ENCODE results near the gene AKR1B1.

AKR1B1 gene

DNA sequence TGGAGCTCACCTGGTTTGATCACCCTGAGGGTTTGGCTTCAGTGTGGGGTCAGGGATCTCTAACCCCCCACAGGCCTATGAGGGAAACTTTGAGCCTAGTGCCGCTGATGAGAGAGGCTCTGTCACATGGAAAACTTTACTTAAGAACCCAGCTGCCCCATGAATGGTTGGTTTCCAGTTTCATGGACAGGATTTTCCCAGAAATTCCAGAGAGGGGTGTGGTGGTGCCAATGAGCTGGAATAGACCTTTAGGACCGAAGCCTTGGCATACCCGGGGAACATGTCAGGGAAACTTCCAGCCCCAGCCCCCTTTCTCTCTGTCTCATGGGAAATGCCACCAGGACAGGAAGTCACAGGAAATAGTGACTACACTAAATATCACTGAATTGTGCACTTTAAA, 36.9 kb downstream of the AKR1B1 start:
- Histone ChIP-seq H2AFZ (ENCODE audit: low read depth) (no peak overlapping the region), H3K27me3 (ENCODE audit: insufficient read depth, low read depth) (no peaks in the 10 kb centered on the region), H4K20me1 (ENCODE audit: insufficient read depth) (no peaks in the 10 kb centered on the region), H3K9ac (no peak overlapping the region), H3K4me1 (ENCODE audit: low read depth, poor library complexity, severe bottlenecking) (peaks cover 5% of the 10 kb centered on the region), H3K27ac (no peak overlapping the region), H3K79me2 (ENCODE audit: insufficient read depth, low read depth) (no peaks in the 10 kb centered on the region), H3K36me3 (ENCODE audit: insufficient read depth) (no peaks in the 10 kb centered on the region), H3K4me3 (IDR thresholded peaks at IDR 0.05; ENCODE audit: insufficient read depth, low read depth, low read length) (no peak overlapping the region), H3K4me2 (no peak overlapping the region)
- TF ChIP-seq CTCF (conservative IDR thresholded peaks at IDR 0.05; ENCODE audit: low read depth, low read length): no peak

DNA sequence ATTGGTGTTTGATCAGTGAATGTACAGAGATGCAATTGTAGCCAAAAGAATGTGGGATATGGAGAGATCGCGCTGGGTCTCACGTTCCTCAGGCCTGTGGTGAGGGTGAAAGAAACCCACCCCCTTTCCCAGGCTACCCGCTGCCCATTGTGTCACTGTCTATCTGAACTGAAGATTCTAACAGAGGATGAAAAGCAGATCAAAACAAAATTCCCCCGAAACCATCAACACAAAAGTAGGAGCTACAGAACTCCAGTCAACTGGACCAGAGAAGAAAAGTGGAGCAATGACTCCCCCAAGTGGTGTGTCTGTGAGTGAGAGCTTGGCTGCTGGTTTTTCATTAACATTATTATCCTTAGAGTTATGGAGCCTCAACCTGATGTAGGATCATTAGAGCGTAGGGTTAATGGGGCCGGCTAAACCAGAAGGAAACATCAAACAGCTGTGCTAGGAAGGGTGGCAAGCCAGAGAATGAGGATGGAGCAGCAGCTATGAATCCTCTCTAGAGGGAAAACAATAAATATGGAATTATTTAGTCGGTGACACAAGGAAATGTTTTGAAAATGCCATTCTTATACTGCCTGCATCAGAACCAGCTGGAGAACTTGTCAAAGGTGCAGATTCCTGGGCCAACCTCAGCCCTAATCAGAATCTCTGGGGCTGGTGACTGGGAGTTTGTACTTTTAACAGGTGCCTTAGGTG, 38.3 kb downstream of the AKR1B1 start:
- Histone ChIP-seq H3K27ac (no peak overlapping the region), H2AFZ (ENCODE audit: low read depth) (no peak overlapping the region), H3K4me1 (ENCODE audit: low read depth, poor library complexity, severe bottlenecking) (peaks cover 5% of the 10 kb centered on the region), H3K79me2 (ENCODE audit: insufficient read depth, low read depth) (no peaks in the 10 kb centered on the region), H3K36me3 (ENCODE audit: insufficient read depth) (no peaks in the 10 kb centered on the region), H3K4me2 (no peak overlapping the region), H3K4me3 (IDR thresholded peaks at IDR 0.05; ENCODE audit: insufficient read depth, low read depth, low read length) (no peak overlapping the region), H3K9ac (no peak overlapping the region), H4K20me1 (ENCODE audit: insufficient read depth) (no peaks in the 10 kb centered on the region), H3K27me3 (ENCODE audit: insufficient read depth, low read depth) (no peaks in the 10 kb centered on the region)
- peak; percentile 92 for TF ChIP-seq CTCF (conservative IDR thresholded peaks at IDR 0.05; ENCODE audit: low read depth, low read length)

- H3K27ac ChIP-seq: no peak overlapping the region
- H3K4me3 ChIP-seq (IDR thresholded peaks at IDR 0.05; ENCODE audit: insufficient read depth, low read depth, low read length): no peak overlapping the region
- H2AFZ ChIP-seq (ENCODE audit: low read depth): no peak overlapping the region
- H3K4me2 ChIP-seq: no peak overlapping the region
- H3K79me2 ChIP-seq (ENCODE audit: insufficient read depth, low read depth): no peaks in the 10 kb centered on the region
- H3K36me3 ChIP-seq (ENCODE audit: insufficient read depth): no peaks in the 10 kb centered on the region
- H3K4me1 ChIP-seq (ENCODE audit: low read depth, poor library complexity, severe bottlenecking): peaks cover 5% of the 10 kb centered on the region
- H3K27me3 ChIP-seq (ENCODE audit: insufficient read depth, low read depth): no peaks in the 10 kb centered on the region
- TF ChIP-seq CTCF (conservative IDR thresholded peaks at IDR 0.05; ENCODE audit: low read depth, low read length): no peak
- no peak overlapping the region for H3K9ac ChIP-seq
- H4K20me1 ChIP-seq (ENCODE audit: insufficient read depth): no peaks in the 10 kb centered on the region
These were observed 39.0 kb downstream of the AKR1B1 start for GRCh38 chr7:134419875-134420274.

GRCh38 chr7:134419085-134419484, 39.8 kb downstream of the AKR1B1 start:
- Histone ChIP-seq H3K36me3 (ENCODE audit: insufficient read depth) (no peaks in the 10 kb centered on the region), H3K4me2 (no peak overlapping the region), H3K27ac (no peak overlapping the region), H2AFZ (ENCODE audit: low read depth) (no peak overlapping the region), H3K79me2 (ENCODE audit: insufficient read depth, low read depth) (no peaks in the 10 kb centered on the region), H3K27me3 (ENCODE audit: insufficient read depth, low read depth) (no peaks in the 10 kb centered on the region), H3K4me3 (IDR thresholded peaks at IDR 0.05; ENCODE audit: insufficient read depth, low read depth, low read length) (no peak overlapping the region), H4K20me1 (ENCODE audit: insufficient read depth) (no peaks in the 10 kb centered on the region), H3K4me1 (ENCODE audit: low read depth, poor library complexity, severe bottlenecking) (peaks cover 5% of the 10 kb centered on the region), H3K9ac (no peak overlapping the region)
- TF ChIP-seq CTCF (conservative IDR thresholded peaks at IDR 0.05; ENCODE audit: low read depth, low read length): no peak
